ENCODE data around the gene TMEM91. TPM values are rescaled to one million over a fixed set of nuclear protein-coding genes. Genes with fewer than 3 reads are reported as not detected.

The TMEM91 gene
- total and polyA plus RNA-seq, 2 of the 13 experiments (the other 11 are each of a cell fraction or from before 2014, with no cell fraction given): 6.3 to 10.3 TPM

DNA sequence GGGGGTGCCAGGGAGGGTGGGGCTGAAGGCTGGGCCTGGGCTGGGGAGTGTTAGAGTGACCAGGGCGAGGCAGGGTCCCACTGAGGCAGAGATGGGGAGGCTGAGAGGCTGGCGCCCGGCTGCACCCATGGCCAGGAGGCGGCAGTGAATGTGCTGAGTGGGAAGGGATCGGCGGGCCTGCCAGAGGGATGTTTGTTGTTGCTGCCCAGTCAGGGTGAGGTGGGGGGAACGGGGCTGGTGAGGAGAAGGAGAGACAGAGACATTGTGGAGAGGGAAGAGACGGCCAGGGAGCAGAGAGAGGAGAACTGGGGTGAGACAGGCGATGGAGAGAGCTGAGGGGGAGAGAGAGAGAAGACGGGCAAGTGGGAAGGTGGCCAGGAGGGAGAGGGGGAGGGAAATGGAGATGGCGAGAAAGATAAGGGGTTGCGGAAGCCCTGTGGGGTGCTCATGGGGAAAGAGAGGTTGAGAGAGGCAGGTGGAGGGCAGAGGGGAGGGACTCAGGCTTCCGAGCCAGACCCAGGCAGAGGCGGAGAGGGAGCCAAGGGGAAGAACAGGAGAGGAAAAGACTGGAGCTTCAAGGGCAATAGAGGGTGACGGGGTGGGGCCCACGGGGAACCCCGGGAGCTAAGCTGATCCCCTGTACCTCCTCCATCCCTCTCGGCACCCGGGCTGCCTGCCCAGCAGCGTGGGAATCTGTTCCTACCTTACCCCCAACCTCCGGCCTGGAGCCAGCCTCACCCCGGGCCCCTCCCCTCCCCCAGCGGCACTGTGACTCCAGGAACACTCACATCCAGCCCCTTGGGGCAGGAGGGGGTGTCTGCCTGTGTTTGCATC lies 51.5 kb downstream of the TMEM91 start:
- no peaks in the 10 kb centered on the region for H3K27me3 ChIP-seq (ENCODE audit: control insufficient read depth in 1 of 2, insufficient read depth in 2 of 2, low read length in 2 of 2)
- H3K79me2 ChIP-seq (ENCODE audit: insufficient read depth, low read length): no peaks in the 10 kb centered on the region
- peaks cover 14 to 20% of the 10 kb centered on the region in 2 experiments; a peak in 4 of 5 replicates for H3K36me3 ChIP-seq (replicated peaks in 1 of 2; ENCODE audit: control insufficient read depth in 1 of 2, insufficient read depth in 2 of 2, low read length in 2 of 2)
- no peak for FAIRE-seq
- H3K4me1 ChIP-seq (ENCODE audit: insufficient read depth, low read length): peaks cover 59% of the 10 kb centered on the region
- intact Hi-C loops (cut with micrococcal nuclease; ENCODE audit: unreplicated experiment) (no loop called here), in situ Hi-C loops (cut with HindIII; ENCODE audit: extremely low pct_ligation_motif_present, low pct_unique_long_range_greater_than_20kb) (no loop called here)
- ChIA-PET CTCF (ENCODE audit: low intra/inter-chr PET ratio, low total read pairs) (no interaction called here), POLR2A (interaction anchor here (0.8 to 3.7 kb wide), 8 partner anchors 11 to 165 kb away, joined by 3 to 55 read pairs (median 4); partner anchors contain the start of genes B9D2 and DMAC2)
- ATAC-seq: peak; percentile 35
- H3K27ac ChIP-seq (ENCODE audit: extremely low read length, insufficient read depth, low read length): no peak overlapping the region
- H2AFZ ChIP-seq (ENCODE audit: low read length): no peak overlapping the region
- no peaks in the 10 kb centered on the region for H4K20me1 ChIP-seq (ENCODE audit: insufficient read depth, low read length)
- H3K4me3 ChIP-seq (replicated peaks in 1 of 3; ENCODE audit: insufficient read depth in 1 of 3, low read depth in 2 of 3, low read length in 3 of 3): peak overlapping the region; percentile 26 to 76 (median 62); a peak in 4 of 6 replicates
- 39% methylated on average over 17 of the region's 23 CpGs for WGBS (ENCODE audit: low lambda C conversion rate)
- DNase-seq (ENCODE audit: low spot score): no peak
- peak overlapping the region; percentile 72 for H3K4me2 ChIP-seq (ENCODE audit: low read depth, low read length)
- H3K9me3 ChIP-seq (ENCODE audit: low read length): no peaks in the 10 kb centered on the region
- H3K9ac ChIP-seq (ENCODE audit: insufficient read depth, low read depth, low read length): 0 out of 2 replicates have a peak overlapping the region, but pooled peaks have one; percentile 39
- no TSS peak for BruUV-seq (replicated peaks)
- TF ChIP-seq ZNF891 (CRISPR knock-in tag; IDR thresholded peaks at IDR 0.05): no peak
- TF ChIP-seq, protein P1, sequence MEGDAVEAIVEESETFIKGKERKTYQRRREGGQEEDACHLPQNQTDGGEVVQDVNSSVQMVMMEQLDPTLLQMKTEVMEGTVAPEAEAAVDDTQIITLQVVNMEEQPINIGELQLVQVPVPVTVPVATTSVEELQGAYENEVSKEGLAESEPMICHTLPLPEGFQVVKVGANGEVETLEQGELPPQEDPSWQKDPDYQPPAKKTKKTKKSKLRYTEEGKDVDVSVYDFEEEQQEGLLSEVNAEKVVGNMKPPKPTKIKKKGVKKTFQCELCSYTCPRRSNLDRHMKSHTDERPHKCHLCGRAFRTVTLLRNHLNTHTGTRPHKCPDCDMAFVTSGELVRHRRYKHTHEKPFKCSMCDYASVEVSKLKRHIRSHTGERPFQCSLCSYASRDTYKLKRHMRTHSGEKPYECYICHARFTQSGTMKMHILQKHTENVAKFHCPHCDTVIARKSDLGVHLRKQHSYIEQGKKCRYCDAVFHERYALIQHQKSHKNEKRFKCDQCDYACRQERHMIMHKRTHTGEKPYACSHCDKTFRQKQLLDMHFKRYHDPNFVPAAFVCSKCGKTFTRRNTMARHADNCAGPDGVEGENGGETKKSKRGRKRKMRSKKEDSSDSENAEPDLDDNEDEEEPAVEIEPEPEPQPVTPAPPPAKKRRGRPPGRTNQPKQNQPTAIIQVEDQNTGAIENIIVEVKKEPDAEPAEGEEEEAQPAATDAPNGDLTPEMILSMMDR (CRISPR knock-in tag; IDR thresholded peaks at IDR 0.05): peak; percentile 19; the same call in 1 of the 2 replicates
- TF ChIP-seq SOX5 (CRISPR knock-in tag; IDR thresholded peaks at IDR 0.05; ENCODE audit: borderline replicate concordance): no peak
- no peak for TF ChIP-seq ZFAT (CRISPR knock-in tag; conservative IDR thresholded peaks at IDR 0.05)
- no peak for TF ChIP-seq FOXA3 (CRISPR knock-in tag; IDR thresholded peaks at IDR 0.05)
- TF ChIP-seq, protein P2, sequence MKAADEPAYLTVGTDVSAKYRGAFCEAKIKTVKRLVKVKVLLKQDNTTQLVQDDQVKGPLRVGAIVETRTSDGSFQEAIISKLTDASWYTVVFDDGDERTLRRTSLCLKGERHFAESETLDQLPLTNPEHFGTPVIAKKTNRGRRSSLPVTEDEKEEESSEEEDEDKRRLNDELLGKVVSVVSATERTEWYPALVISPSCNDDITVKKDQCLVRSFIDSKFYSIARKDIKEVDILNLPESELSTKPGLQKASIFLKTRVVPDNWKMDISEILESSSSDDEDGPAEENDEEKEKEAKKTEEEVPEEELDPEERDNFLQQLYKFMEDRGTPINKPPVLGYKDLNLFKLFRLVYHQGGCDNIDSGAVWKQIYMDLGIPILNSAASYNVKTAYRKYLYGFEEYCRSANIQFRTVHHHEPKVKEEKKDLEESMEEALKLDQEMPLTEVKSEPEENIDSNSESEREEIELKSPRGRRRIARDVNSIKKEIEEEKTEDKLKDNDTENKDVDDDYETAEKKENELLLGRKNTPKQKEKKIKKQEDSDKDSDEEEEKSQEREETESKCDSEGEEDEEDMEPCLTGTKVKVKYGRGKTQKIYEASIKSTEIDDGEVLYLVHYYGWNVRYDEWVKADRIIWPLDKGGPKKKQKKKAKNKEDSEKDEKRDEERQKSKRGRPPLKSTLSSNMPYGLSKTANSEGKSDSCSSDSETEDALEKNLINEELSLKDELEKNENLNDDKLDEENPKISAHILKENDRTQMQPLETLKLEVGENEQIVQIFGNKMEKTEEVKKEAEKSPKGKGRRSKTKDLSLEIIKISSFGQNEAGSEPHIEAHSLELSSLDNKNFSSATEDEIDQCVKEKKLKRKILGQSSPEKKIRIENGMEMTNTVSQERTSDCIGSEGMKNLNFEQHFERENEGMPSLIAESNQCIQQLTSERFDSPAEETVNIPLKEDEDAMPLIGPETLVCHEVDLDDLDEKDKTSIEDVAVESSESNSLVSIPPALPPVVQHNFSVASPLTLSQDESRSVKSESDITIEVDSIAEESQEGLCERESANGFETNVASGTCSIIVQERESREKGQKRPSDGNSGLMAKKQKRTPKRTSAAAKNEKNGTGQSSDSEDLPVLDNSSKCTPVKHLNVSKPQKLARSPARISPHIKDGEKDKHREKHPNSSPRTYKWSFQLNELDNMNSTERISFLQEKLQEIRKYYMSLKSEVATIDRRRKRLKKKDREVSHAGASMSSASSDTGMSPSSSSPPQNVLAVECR (CRISPR knock-in tag; IDR thresholded peaks at IDR 0.05; ENCODE audit: borderline replicate concordance): 0 out of 2 replicates have a peak, but pooled peaks have one; percentile 5
- peak; percentile 57; the same call in 1 of the 2 replicates for TF ChIP-seq PCBP1 (IDR thresholded peaks at IDR 0.05; ENCODE audit: borderline replicate concordance, low read depth, low read length)
- TF ChIP-seq, protein P3, sequence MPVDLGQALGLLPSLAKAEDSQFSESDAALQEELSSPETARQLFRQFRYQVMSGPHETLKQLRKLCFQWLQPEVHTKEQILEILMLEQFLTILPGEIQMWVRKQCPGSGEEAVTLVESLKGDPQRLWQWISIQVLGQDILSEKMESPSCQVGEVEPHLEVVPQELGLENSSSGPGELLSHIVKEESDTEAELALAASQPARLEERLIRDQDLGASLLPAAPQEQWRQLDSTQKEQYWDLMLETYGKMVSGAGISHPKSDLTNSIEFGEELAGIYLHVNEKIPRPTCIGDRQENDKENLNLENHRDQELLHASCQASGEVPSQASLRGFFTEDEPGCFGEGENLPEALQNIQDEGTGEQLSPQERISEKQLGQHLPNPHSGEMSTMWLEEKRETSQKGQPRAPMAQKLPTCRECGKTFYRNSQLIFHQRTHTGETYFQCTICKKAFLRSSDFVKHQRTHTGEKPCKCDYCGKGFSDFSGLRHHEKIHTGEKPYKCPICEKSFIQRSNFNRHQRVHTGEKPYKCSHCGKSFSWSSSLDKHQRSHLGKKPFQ (CRISPR knock-in tag; IDR thresholded peaks at IDR 0.05; ENCODE audit: insufficient replicate concordance): peak; percentile 16
- TF ChIP-seq, protein P4, sequence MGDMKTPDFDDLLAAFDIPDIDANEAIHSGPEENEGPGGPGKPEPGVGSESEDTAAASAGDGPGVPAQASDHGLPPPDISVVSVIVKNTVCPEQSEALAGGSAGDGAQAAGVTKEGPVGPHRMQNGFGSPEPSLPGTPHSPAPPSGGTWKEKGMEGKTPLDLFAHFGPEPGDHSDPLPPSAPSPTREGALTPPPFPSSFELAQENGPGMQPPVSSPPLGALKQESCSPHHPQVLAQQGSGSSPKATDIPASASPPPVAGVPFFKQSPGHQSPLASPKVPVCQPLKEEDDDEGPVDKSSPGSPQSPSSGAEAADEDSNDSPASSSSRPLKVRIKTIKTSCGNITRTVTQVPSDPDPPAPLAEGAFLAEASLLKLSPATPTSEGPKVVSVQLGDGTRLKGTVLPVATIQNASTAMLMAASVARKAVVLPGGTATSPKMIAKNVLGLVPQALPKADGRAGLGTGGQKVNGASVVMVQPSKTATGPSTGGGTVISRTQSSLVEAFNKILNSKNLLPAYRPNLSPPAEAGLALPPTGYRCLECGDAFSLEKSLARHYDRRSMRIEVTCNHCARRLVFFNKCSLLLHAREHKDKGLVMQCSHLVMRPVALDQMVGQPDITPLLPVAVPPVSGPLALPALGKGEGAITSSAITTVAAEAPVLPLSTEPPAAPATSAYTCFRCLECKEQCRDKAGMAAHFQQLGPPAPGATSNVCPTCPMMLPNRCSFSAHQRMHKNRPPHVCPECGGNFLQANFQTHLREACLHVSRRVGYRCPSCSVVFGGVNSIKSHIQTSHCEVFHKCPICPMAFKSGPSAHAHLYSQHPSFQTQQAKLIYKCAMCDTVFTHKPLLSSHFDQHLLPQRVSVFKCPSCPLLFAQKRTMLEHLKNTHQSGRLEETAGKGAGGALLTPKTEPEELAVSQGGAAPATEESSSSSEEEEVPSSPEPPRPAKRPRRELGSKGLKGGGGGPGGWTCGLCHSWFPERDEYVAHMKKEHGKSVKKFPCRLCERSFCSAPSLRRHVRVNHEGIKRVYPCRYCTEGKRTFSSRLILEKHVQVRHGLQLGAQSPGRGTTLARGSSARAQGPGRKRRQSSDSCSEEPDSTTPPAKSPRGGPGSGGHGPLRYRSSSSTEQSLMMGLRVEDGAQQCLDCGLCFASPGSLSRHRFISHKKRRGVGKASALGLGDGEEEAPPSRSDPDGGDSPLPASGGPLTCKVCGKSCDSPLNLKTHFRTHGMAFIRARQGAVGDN (CRISPR knock-in tag; IDR thresholded peaks at IDR 0.05): peak; percentile 27; the same call in 1 of the 2 replicates
- peak; percentile 6; the same call in 1 of the 2 replicates for TF ChIP-seq GABPB1 (CRISPR knock-in tag; IDR thresholded peaks at IDR 0.05)

Data from HepG2 (cell line).